H9 (cell line): ENCODE results near the gene KCNIP1. TPM values are rescaled to one million over a fixed set of nuclear protein-coding genes. Genes with fewer than 3 reads are reported as not detected.

Experiments used
- DNase-seq: peaks from one replicate; pipeline ENCODE4 v3.0.0-alpha.2; 2017
- H2AFZ ChIP-seq: one replicate; pipeline ENCODE4 v1.6.1; 2013; ENCODE audit warnings: mild to moderate bottlenecking, low read length, control low read depth, moderate library complexity
- H2AK5ac ChIP-seq: 2 replicates; pipeline ENCODE4 v1.6.1; 2013; ENCODE audit warnings: low read length, control low read depth, mixed read lengths; ENCODE audit not compliant: insufficient read length
- H2BK120ac ChIP-seq: one replicate; pipeline ENCODE4 v1.6.1; 2013; ENCODE audit warnings: low read depth, mild to moderate bottlenecking, low read length, control low read depth, inconsistent platforms; ENCODE audit not compliant: poor library complexity, severe bottlenecking
- H2BK12ac ChIP-seq: 2 replicates; pipeline ENCODE4 v1.6.1; 2013; ENCODE audit warnings: low read length, control low read depth, mixed read lengths, low read depth; ENCODE audit not compliant: insufficient read length
- H2BK15ac ChIP-seq: 2 replicates; pipeline ENCODE4 v1.6.1; 2013; ENCODE audit warnings: low read depth, low read length, control low read depth
- H2BK20ac ChIP-seq: one replicate; pipeline ENCODE4 v1.6.1; 2013; ENCODE audit warnings: low read depth, mild to moderate bottlenecking, low read length, control low read depth, inconsistent platforms; ENCODE audit not compliant: poor library complexity, severe bottlenecking
- H2BK5ac ChIP-seq: 2 replicates; pipeline ENCODE4 v1.6.1; 2013; ENCODE audit warnings: low read length, control low read depth, mixed read lengths; ENCODE audit not compliant: insufficient read length
- H3K14ac ChIP-seq: 2 replicates; pipeline ENCODE4 v1.6.1; 2013; ENCODE audit warnings: low read length, control low read depth; ENCODE audit not compliant: insufficient read depth
- H3K18ac ChIP-seq: 2 replicates; pipeline ENCODE4 v1.6.1; 2013; ENCODE audit warnings: low read depth, mild to moderate bottlenecking, mixed read lengths, low read length, control low read depth; ENCODE audit not compliant: insufficient read length
- H3K23ac ChIP-seq: 2 replicates; pipeline ENCODE4 v1.6.1; 2013; ENCODE audit warnings: low read length, control low read depth, mixed read lengths, low read depth; ENCODE audit not compliant: insufficient read length
- H3K23me2 ChIP-seq: 2 replicates; pipeline ENCODE4 v1.6.1; 2013; ENCODE audit warnings: low read depth, mild to moderate bottlenecking, mixed read lengths, low read length, control low read depth; ENCODE audit not compliant: insufficient read length, poor library complexity, severe bottlenecking
- H3K27ac ChIP-seq: 2 replicates; pipeline ENCODE4 v1.5.1; 2013; ENCODE audit warnings: low read length, control low read depth, mixed read lengths, low read depth; ENCODE audit not compliant: insufficient read length
- H3K27me3 ChIP-seq: 2 replicates; pipeline ENCODE4 v1.6.1; 2013; ENCODE audit warnings: low read length, control low read depth, inconsistent platforms; ENCODE audit not compliant: insufficient read depth
- H3K4ac ChIP-seq: 2 replicates; pipeline ENCODE4 v1.6.1; 2013; ENCODE audit warnings: low read depth, mild to moderate bottlenecking, control low read depth, inconsistent platforms, low read length, moderate library complexity
- H3K4me1 ChIP-seq: 2 replicates; pipeline ENCODE4 v1.6.1; 2013; ENCODE audit warnings: low read length, control low read depth, inconsistent platforms; ENCODE audit not compliant: insufficient read depth
- H3K4me2 ChIP-seq: 2 replicates; pipeline ENCODE4 v1.6.1; 2013; ENCODE audit warnings: low read length, control low read depth, mixed read lengths; ENCODE audit not compliant: insufficient read length, insufficient read depth
- H3K56ac ChIP-seq: 2 replicates; pipeline ENCODE4 v1.6.1; 2013; ENCODE audit warnings: low read depth, mild to moderate bottlenecking, mixed read lengths, low read length, control low read depth; ENCODE audit not compliant: insufficient read length
- H3K79me1 ChIP-seq: 2 replicates; pipeline ENCODE4 v1.6.1; 2013; ENCODE audit warnings: low read depth, mild to moderate bottlenecking, moderate library complexity, low read length, control low read depth, inconsistent platforms; ENCODE audit not compliant: insufficient read depth, poor library complexity, severe bottlenecking
- H3K79me2 ChIP-seq: 2 replicates; pipeline ENCODE4 v1.6.1; 2013; ENCODE audit warnings: low read length, control low read depth, inconsistent platforms; ENCODE audit not compliant: insufficient read depth
- H3K9ac ChIP-seq: 2 replicates; pipeline ENCODE4 v1.6.1; 2013; ENCODE audit warnings: low read length, control low read depth, mixed read lengths; ENCODE audit not compliant: insufficient read length; ENCODE audit errors: extremely low read depth
- H3K9me3 ChIP-seq: one replicate; pipeline ENCODE4 v1.6.1; 2013; ENCODE audit warnings: low read depth, low read length, inconsistent platforms; ENCODE audit not compliant: control insufficient read depth
- H3T11ph ChIP-seq: one replicate; pipeline ENCODE4 v1.6.1; 2013; ENCODE audit warnings: mild to moderate bottlenecking, low read length, control low read depth, inconsistent platforms
- H4K20me1 ChIP-seq: one replicate; pipeline ENCODE4 v1.6.1; 2013; ENCODE audit not compliant: control insufficient read depth, insufficient read length, insufficient read depth
- H4K5ac ChIP-seq: 2 replicates; pipeline ENCODE4 v1.6.1; 2013; ENCODE audit warnings: low read depth, mild to moderate bottlenecking, mixed read lengths, low read length, control low read depth; ENCODE audit not compliant: insufficient read length
- H4K8ac ChIP-seq: replicated peaks from 2 replicates; pipeline ENCODE4 v1.6.1; 2013; ENCODE audit warnings: low read length, control low read depth, mixed read lengths, low read depth; ENCODE audit not compliant: insufficient read length
- H4K91ac ChIP-seq: 2 replicates; pipeline ENCODE4 v1.6.1; 2013; ENCODE audit warnings: low read depth, mild to moderate bottlenecking, moderate library complexity, mixed read lengths, low read length, control low read depth; ENCODE audit not compliant: insufficient read length
- H3K27ac Mint-ChIP-seq, 3 experiments: 2 replicates in 2 of 3; 3 replicates in 1 of 3; pipeline ENCODE4 v1.8.0; 2020 to 2021; ENCODE audit warnings: mixed read lengths in 3 of 3, mild to moderate bottlenecking in 1 of 3, moderate library complexity in 1 of 3
- H3K27me3 Mint-ChIP-seq: 2 replicates; pipeline ENCODE4 v1.8.0; 2021; ENCODE audit warnings: low read depth, mild to moderate bottlenecking, moderate library complexity, mixed read lengths
- H3K36me3 Mint-ChIP-seq, 3 experiments: 2 replicates in 2 of 3; 3 replicates in 1 of 3; pipeline ENCODE4 v1.8.0; 2020 to 2021; ENCODE audit warnings: low read depth in 3 of 3, mixed read lengths in 3 of 3; ENCODE audit not compliant: insufficient read depth in 1 of 3
- H3K4me1 Mint-ChIP-seq, 2 experiments: 2 replicates each; pipeline ENCODE4 v1.8.0; 2020; ENCODE audit warnings: mixed read lengths in 2 of 2
- H3K4me3 Mint-ChIP-seq, 2 experiments: 2 replicates in 1 of 2; 3 replicates in 1 of 2; pipeline ENCODE4 v1.8.0; 2020 to 2021; ENCODE audit warnings: mild to moderate bottlenecking in 2 of 2, mixed read lengths in 2 of 2, moderate library complexity in 1 of 2
- H3K9me3 Mint-ChIP-seq, 2 experiments: 2 replicates in 1 of 2; 3 replicates in 1 of 2; pipeline ENCODE4 v1.8.0; 2020; ENCODE audit warnings: mild to moderate bottlenecking in 2 of 2, mixed read lengths in 2 of 2, moderate library complexity in 1 of 2
- WGBS: extraction: QIAGEN DNeasy Blood & Tissue Kit; methylation state at CpG from one replicate; pipeline ENCODE4 v1.1.7; 2013; ENCODE audit warnings: missing lambda C conversion rate, low lambda C conversion rate, mixed read lengths; ENCODE audit not compliant: insufficient read length; ENCODE audit errors: extremely low coverage; 5-methylcytosine and 5-hydroxymethylcytosine counted together
- total RNA-seq: library from RNA; stranded (reverse); gene quantifications from 2 replicates; pipeline ENCODE4 v1.2.1, GENCODE V29; 2021
- TF ChIP-seq, protein P1 (sequence below): fragments of 200-600 bp; sonication (generic); conservative IDR thresholded peaks from 3 replicates; pipeline ENCODE4 v1.8.0; 2021; ENCODE audit warnings: antibody characterized with exemption, mild to moderate bottlenecking

Gene KCNIP1
- total RNA-seq, 1 experiment from 2014 or later = 0.63 TPM

DNA sequence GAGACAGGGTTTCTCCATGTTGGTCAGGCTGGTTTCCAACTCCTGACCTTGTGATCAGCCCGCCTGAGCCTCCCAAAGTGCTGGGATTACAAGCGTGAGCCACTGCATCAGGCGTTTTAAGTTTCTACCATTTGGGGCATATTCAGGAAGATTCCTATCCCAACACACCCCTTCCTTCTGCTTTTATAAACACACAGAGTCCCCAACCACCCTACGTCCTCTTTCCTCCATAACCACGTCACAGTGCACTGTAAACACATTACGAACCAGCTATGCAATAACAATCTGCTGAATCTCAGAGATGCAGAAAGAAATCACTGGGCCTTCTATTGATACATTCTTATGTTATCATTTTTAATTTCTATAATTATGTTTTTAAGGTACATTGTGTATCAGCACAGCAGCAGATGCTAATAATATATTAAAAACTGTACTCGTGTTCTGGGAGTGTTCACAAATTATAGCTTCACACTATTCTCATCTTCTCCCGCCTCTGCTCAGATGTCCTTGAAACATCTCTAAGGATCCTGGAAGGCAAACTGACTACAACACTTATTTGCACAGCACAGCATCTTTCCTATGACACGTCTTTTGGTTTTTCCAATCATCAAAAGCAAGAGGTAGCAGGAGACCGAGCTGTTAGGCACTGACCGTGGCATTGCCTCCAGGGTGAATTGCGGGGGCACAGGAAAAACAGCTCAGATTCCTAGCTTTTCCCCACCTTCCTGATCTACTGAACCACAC, 60.2 kb downstream of the KCNIP1 start:
- no peaks in the 10 kb centered on the region for H3K36me3 Mint-ChIP-seq
- no peak overlapping the region for H4K91ac ChIP-seq
- no peak overlapping the region for H3K4ac ChIP-seq
- H2AK5ac ChIP-seq = no peak overlapping the region
- H3K4me1 Mint-ChIP-seq = peaks cover 4 to 11% of the 10 kb centered on the region in 2 experiments
- WGBS = 100% methylated on average over 2 of the region's 12 CpGs
- no peak overlapping the region for H3T11ph ChIP-seq
- no peak overlapping the region for H4K5ac ChIP-seq
- H2BK20ac ChIP-seq = no peak overlapping the region
- no peak overlapping the region for H2BK120ac ChIP-seq
- no peaks in the 10 kb centered on the region for H3K23me2 ChIP-seq
- no peak overlapping the region for H2BK12ac ChIP-seq
- no peak overlapping the region for H3K27ac Mint-ChIP-seq
- peaks cover 24% of the 10 kb centered on the region for H3K27me3 Mint-ChIP-seq
- no peak overlapping the region for H4K8ac ChIP-seq
- H3K18ac ChIP-seq = no peak overlapping the region
- H3K9me3 Mint-ChIP-seq = no peaks in the 10 kb centered on the region
- no peak overlapping the region for H3K23ac ChIP-seq
- no peaks in the 10 kb centered on the region for H4K20me1 ChIP-seq
- H3K9ac ChIP-seq = no peak overlapping the region
- no peak overlapping the region for H3K4me3 Mint-ChIP-seq
- no peak overlapping the region for H3K14ac ChIP-seq
- H3K27ac ChIP-seq = no peak overlapping the region
- no peak overlapping the region for H3K4me2 ChIP-seq
- H3K79me1 ChIP-seq = no peaks in the 10 kb centered on the region
- no peak overlapping the region for H3K56ac ChIP-seq
- H3K79me2 ChIP-seq = no peaks in the 10 kb centered on the region
- no peaks in the 10 kb centered on the region for H3K9me3 ChIP-seq
- H3K27me3 ChIP-seq = no peaks in the 10 kb centered on the region; the same call in 1 of the 2 replicates
- H2AFZ ChIP-seq = no peak overlapping the region
- TF ChIP-seq, protein P1, sequence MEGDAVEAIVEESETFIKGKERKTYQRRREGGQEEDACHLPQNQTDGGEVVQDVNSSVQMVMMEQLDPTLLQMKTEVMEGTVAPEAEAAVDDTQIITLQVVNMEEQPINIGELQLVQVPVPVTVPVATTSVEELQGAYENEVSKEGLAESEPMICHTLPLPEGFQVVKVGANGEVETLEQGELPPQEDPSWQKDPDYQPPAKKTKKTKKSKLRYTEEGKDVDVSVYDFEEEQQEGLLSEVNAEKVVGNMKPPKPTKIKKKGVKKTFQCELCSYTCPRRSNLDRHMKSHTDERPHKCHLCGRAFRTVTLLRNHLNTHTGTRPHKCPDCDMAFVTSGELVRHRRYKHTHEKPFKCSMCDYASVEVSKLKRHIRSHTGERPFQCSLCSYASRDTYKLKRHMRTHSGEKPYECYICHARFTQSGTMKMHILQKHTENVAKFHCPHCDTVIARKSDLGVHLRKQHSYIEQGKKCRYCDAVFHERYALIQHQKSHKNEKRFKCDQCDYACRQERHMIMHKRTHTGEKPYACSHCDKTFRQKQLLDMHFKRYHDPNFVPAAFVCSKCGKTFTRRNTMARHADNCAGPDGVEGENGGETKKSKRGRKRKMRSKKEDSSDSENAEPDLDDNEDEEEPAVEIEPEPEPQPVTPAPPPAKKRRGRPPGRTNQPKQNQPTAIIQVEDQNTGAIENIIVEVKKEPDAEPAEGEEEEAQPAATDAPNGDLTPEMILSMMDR = no peak
- no peak overlapping the region for H2BK15ac ChIP-seq
- H3K4me1 ChIP-seq = no peaks in the 10 kb centered on the region
- no peak for DNase-seq
- no peak overlapping the region for H2BK5ac ChIP-seq
